ENCODE results near the gene DMXL2.
"Not testable (repeated sequence)": the region's sequence is repeated elsewhere in the genome, so short reads cannot be mapped to it uniquely, and the experiment has no call there.

The DMXL2 gene

DNA sequence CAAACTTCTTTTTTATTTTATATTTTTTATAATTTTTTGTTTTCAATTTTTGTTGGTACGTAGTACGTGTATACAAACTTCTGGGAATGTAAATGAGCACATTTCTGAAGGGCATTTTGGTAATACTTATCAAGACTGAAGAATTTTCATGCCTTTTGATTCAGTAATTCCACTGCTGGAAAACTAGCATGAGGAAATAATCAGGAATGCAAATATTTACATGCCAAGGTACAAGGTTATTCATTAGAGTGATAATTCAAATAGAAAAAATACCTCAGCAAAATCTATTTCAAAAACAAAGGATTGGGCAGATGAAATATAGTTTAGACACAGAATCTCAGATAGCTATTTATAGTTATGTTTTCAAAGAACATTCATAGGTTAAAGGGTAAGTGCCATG, 128.7 kb downstream of the DMXL2 start:
- peak; percentile 19 for DNase-seq (ENCODE audit: low read depth)

DNA sequence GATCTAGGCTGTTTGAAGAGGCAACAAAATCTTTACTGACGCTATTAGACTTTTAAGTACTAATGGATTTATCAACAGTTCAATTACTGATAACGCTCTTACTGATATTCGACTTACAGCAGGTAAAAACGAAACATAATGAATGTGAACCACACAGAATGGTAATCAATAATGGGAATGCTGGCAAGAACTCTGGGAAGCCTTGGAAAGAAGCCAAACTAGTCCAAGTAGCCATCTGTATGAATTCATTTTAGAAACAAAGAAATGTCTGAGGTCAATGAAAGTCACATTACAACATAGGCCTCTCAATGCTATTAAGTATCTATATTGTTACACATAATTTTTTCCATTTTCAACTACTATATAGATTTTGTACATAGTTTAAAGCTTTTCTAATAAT, 130.0 kb downstream of the DMXL2 start:
- DNase-seq (ENCODE audit: low read depth), result no peak

DNA sequence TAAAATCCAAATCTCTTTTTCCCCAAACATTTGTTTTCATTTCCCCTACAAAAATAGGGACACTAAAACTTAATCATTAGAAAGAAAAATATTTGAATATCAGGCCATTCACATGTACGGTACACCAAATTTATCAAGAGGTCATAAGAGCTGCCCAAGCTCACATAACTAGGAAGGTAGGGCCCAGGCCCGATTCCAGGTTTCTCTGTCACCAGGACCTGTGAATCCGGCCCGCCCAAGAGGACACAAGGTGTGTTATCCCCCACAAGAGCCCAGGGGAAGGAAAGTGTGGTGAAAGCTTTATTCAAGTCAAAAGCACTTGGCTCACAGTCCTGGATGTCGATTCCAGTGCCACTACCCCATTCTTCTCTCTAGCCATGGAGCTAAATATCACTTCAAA, 130.6 kb downstream of the DMXL2 start:
- no peak for DNase-seq (ENCODE audit: low read depth)

DNA sequence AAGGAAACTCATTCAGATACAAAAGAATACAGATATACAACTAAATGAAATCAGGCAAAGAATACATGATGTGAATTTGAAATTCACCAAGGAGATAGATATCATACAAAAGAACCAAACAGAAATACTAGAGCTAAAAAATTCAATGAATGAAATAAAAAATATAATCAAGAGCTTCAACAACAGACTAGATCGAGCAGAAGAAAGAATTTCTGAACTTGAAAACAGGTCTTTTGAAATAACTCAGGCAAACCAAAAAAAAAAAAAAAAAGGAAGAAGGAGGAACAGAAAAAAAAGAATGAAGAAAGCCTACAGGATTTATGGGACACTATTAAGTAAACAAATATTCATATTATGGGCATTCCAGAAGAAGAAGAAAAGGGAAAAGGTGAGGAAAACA, 137.8 kb downstream of the DMXL2 start:
- no peak for DNase-seq (ENCODE audit: low read depth)

DNA sequence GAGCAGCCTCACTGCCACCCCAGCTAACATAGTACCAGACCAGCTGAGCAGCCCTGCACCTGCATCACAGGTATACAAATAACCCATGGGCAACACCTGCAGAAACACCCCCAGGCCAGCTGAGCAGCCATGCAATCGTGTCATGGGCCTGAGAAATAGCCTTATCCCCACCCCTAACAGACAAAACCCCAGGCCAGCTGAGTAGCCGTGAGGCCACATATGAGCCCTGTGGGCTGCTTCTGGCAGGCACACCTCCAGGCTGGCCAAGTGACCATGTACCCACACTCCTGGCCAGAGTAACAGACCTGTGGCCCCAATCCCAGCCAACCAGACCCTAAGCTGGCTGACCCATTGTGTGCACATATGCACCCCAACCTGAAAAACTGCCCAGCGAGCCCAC, 138.6 kb downstream of the DMXL2 start:
- DNase-seq (ENCODE audit: low read depth), result no peak

DNA sequence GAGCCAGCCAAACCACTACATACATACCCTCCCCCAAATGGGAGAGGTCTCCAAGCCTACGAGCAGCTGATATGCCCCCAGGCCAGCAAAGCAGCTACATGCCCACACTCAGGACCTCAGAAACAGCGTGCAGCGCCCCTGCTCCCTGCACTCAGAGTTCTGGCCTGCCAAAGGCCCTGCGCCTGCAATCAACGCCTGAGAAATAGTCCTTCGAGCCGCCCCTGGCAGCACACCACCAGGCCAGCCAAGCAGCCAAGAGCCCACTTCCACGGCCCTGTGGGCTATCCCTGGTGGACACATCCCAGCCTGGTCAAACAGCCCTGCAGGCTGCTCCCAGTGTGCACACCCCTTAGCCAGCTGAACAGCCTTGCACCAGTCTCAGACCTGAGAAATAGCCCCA, 139.1 kb downstream of the DMXL2 start:
- DNase-seq (ENCODE audit: low read depth), result no peak

DNA sequence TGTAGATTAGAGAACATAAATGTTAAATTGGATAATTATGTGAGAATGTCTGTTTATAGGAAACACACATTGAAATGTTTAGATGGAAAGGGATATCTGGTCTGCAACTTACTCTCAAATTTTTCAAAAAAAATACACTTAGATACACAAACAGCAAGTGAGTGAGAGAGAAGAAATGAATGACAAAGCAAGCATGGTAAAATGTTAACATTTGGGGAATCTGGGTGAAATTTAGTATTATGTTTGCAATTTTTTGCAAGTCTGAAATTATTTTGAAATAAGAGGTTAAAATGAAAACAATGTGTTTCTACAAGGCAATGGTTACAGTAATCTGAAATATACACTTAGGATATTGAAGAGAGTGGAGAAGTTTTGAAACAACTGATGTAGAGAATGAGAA, 146.8 kb downstream of the DMXL2 start:
- DNase-seq (ENCODE audit: low read depth), result peak; percentile 51

DNA sequence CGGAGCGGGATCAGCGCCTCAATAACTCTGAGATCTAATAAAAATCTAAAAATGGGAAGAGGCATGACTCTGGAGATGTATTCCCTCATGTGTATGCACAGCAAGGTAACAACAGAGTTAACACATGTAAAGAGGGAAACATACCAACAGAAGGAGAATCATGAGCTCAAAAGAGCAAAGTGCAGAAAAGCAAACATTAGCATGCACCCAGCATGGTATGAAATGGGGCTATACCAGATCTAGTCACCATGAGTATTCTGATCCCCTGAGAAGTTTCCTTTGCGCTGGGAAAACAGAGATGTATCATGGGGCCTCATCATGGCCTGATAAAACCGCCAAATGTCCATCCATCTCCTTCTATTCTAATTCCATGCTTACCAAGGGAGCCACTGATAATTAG, 152.1 kb downstream of the DMXL2 start:
- DNase-seq (ENCODE audit: low read depth), result no peak

DNA sequence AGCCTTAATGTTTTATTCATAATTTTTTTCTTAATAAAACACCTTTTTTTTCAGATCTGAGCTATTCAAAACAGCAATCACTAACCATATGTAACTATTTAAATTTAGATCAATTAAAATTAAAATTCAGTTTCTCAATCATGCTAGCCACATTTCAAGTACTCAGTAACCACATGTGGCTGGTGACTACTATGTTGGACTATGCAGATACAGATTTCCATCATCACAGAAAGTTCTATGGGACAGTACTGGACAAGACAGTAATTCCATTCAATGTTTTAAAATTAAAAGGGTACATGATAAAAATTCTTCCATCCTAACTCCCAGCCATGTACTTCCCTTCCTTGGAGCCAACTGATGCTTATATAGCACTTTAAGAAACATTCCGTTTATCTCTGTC, 161.8 kb downstream of the DMXL2 start:
- DNase-seq (ENCODE audit: low read depth), result no peak

DNA sequence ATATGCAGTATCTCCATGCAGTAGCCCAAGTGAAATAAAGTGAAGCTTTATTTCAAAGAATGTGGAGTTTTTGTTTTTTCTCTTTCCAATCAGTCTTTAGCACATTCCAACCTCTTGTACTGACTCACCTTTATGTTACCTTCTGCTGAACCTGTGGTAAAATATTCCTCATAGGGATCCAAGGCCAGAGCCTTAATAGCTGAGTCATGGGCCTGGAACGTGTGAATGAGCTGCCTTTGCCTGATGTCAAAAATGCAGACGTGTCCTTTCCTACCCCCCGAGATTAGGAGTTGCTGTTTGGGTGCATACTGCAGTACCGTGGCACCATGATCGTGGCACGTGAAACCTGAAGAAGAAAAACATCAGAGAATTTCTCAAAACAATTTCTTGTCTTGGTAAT, 172.6 kb downstream of the DMXL2 start:
- DNase-seq (ENCODE audit: low read depth), result no peak

DNA sequence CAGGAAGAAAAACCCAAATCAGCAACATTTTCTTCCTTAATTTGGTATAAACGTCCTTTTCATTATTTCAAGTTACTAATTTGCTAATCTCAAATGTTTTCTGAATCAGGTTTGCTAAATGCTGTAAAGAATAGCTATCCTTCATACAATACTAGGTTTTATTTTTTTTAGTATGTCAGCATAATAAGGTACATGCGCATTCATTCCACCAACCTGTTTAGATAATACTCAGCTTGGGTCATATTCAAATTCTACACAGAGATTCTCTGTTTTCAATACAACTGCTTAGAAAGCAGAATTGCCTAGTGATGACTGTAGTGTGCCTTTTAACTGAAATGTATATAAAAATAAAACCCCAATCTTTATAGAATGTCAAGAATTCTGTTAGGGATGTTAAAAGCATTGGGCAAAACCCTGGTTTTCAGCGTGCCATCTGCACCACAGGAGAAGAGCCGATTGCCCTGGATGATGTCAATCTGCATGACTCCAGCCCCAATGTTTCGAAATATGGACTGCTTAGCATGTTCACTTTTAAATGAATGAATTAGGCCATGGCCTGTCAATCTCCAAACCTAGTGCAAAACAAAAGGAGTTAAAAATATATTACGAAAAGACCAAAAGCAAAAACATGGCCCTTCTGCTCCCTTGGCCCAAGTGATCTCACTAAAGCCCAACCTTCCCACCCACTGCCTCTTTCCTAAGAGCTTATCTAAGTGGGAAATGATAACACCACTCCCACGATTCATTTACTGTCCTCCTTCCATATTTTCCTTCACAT, 173.8 kb downstream of the DMXL2 start:
- DNase-seq (ENCODE audit: low read depth), result peak; percentile 11

DNA sequence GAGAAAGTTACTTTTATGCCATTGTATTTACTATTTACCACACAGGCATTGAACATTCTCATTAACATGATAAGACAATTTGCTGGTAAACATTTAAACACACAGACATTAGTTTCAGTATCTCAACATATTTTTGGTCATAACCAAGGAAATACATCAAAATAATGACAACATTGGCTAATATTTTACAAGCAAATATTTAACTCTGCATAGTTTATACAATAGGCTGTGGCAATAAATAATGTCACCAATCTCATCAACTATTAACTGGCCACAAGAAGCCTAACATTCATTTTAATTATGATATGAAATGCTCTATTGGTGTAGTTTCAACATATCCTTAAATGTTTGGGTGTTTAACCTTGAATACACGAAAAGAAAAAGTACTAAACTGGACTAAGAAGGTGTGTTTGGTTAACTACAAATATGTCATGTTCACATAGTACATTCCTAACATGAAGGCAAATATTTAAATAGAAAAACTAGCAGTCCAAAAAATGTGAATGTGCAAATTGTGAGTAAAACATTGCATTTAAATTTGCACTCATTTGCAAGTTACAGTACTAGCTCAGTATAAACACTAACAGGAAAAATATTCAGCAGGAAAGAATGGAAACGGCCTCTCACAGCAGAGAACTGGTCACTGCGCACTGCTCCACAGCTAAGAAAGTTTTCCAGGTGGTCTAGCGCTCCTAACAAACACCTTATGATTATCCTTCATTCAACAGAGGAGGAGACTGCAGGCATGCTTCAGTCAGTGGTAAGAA, 174.5 kb downstream of the DMXL2 start:
- no peak for DNase-seq (ENCODE audit: low read depth)

DNA sequence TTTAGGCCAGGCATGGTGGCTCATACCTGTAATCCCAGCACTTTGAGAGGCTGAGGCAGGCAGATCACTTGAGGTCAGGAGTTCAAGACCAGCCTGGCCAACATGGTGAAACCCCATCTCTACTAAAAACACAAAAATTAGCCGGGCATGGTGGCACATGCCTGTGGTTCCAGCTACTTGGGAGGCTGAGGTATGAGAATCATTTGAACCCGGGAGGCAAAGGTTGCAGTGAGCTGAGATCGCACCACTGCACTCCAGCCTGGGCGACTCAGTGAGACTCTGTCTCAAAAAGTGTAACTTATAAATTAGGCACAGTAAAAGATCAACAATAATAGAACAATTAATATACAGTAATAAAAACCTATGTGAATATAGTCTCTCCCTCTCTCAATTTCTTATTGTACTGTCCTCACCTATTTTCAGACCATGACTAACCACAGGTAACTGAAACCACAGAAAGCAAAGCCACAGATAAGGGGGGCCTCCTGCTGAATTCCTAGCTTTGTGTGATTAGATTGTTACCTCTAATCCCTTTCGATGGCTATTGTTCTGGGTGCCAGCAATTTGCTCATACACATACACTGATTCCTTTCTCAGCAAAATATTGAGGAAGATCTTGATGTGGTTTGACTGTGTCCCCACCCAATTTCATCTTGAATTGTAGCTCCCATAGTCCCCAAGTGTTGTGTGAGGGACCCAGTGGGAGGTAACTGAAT, 176.4 kb downstream of the DMXL2 start:
- not testable (repeated sequence) for DNase-seq (ENCODE audit: low read depth)

DNA sequence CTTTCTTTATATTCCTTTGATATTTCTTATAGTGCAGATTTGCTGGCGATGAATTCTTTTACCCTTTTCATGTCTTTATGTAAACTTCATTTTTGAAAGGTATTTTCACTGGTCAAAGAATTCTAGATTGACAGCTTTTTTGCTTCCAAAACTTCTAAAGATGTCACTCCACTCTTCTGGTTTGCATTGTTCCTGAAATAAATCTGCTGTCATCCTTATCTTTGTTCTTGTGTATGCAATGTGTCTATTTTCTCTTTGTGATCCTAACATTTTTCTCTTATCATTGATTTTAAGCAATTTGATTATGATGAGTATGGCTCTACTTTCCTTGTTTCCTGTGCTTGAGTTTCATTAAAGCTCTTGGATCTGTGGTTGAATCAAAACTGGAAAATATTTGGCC, 177.8 kb downstream of the DMXL2 start:
- DNase-seq (ENCODE audit: low read depth), result no peak

DNA sequence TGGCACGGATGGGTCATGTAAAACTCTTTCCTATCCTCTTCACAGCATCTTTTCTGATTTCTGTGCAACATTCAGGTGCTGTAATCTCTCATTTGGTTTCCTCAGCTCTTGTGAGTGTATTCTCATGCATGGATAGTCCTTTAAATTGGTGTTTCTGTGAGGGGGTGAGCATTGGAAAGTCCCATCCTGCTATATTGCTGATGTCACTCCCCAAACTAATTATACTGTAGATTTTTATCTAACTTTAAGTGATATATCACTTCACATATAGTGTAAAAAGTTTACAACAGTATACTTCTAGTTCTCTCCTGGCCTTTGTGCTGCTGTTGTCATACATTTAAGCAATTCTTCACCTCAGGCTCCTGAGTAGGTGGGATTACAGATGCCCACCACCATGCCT, 178.5 kb downstream of the DMXL2 start:
- no peak for DNase-seq (ENCODE audit: low read depth)

DNA sequence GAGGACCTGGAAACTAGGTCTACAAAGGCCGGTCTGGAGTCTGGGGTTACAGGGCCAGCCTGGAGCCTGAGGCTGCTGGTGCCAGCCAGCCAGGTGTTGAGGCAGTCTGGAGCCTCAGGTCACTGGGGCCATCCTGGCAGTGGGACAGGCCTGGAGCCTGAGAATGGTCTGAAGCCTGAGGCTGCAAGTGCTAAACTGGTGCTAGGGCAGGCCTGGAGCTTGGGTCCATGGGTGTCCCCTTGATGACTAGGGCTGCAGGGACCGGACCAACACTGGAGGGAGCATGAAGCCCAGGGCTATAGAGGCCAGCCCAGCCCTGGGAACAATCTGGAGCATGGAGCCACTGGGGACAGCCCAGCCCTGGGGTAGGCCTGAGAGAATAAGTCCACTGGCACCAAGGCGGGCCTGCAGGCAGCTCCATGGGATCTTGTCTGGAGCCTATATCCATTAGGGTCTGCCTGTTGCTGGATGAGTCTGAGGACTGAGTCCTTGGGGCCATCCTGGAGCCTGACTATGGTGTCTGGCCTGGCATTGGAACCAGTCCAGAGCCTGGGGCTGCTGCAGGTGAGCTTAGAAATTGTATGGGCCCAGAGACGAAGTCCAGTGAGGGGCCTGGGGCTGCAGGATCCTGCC, 179.2 kb downstream of the DMXL2 start:
- DNase-seq (ENCODE audit: low read depth), result no peak

DNA sequence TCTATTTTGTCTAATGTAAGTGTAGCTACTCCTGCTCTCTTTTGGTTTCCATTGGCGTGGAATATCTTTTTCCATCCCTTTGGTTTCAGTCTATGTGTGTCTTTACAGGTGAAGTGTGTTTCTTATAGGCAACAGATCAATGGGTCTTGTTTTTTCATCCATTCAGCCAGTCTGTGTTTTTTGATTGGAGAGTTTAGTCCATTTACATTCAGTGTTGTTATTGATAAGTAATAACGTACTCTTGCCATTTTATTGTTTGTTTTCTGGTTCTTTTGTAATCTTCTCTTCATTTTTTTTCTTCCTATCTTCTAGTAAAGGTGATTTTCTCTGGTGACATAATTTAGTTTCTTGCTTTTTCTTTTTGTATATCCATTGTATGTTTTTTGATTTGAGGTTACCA, 184.0 kb downstream of the DMXL2 start:
- no peak for DNase-seq (ENCODE audit: low read depth)

DNA sequence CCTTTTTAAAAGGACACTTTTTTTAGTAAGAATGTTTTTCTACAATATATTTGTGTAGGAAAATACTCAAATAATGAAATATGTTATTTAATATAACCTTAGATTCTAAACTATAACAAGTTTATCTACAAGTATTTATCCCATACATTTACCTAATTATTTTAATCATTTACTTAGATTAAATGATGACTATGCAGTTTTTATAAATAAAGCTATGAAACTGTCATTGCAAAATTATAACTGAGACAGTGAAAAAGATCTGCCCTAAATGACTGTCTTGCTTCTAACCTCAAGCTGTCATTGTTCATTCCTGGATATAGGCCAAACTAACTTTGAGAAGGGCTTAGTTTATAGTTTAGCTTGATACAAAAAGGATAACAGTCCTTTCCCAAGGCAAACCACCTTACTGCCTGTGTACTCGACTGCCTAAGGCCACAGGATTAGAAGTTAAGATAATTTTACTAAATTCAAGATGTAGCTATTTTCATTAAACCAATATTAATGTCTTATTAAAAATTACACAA, 197.0 kb downstream of the DMXL2 start:
- no peak for DNase-seq (ENCODE audit: low read depth)

DNA sequence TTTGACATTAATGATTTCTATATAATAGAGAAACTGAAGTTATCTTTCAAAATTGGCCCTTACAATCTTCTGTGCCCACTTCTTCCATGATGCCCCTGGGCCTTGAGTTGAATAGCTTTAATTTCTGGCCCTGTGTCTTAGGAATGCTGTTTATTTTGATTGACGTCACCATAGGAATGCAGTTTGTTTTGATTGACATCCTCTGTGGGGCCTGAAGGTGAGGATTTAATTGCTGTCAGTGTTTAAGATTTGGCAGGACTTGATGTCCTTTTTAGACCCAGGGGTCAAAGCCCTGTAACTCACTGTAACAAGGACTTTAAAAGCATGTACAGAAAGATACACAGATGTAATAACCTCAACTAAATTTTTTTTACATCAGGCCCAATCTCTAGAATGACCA, 197.8 kb downstream of the DMXL2 start:
- no peak for DNase-seq (ENCODE audit: low read depth)

DNA sequence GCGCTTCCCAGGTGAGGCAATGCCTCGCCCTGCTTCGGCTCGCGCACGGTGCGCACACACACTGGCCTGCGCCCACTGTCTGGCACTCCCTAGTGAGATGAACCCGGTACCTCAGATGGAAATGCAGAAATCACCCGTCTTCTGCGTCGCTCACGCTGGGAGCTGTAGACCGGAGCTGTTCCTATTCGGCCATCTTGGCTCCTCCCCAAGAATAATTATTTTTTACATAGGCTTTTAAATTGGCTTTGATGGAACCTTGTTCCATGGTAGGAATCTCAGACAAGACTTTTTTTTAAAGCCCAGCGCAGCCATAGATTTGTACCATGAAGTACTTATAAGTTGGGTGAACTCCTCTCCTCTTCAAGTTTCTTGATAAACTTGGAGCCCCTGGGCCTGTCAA, 199.5 kb downstream of the DMXL2 start:
- DNase-seq (ENCODE audit: low read depth), result not testable (repeated sequence)

DNA sequence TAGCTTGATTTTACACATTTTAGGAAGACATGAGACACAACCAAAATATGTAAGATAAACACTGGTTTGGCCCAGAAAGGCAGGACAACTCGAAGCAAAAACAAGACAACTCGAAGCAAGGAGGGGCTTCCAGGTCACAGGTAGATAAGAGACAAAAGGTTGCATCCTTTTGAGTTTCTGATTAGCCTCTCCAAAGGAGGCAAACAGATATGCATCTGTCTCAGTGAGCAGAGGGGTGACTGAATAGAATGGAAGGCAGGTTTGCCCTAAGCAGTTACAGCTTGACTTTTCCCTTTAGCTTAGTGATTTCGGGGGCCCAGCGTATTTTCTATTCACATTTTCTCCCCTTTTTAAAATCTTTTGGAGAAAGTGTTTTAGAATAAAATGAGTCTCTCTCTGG, 206.4 kb downstream of the DMXL2 start:
- DNase-seq (ENCODE audit: low read depth), result no peak

DNA sequence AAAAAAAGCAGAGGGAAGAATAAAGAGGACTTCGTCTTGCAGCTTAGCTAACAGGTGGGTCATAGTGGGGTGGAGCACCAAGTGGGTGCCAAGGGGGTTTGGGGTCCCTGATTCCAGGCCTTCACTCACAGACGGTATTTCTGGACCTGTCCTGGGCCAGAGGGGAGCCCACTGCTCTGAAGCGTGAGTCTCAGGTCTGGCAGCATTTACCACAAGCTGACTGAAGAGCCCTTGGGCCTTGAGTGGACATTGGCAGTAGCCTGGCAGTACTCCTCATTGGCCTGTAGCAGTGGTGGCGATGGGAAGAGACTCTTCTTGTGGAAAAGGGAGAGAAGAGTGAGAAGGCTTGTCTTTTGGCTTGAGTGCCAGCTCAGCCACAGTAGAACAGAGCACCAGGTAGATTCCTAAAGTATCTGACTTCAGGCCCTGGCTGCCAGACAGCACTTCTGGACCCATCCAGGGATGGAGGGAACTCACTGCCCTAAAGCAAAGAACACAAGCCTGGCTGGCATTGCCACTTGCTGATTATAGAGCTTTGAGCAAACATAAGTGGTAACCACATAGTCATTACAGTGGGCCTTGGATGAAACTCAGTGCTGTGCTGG, 208.2 kb downstream of the DMXL2 start:
- no peak for DNase-seq (ENCODE audit: low read depth)

Measured in fibroblast of gingiva (primary cell).